ENCODE measurements around the gene DNAJC21. TPM values are rescaled to one million over a fixed set of nuclear protein-coding genes. Genes with fewer than 3 reads are reported as not detected.

Gene DNAJC21
- total RNA-seq, 2 donors from 2014 or later: 30.6 to 36.5 TPM

DNA sequence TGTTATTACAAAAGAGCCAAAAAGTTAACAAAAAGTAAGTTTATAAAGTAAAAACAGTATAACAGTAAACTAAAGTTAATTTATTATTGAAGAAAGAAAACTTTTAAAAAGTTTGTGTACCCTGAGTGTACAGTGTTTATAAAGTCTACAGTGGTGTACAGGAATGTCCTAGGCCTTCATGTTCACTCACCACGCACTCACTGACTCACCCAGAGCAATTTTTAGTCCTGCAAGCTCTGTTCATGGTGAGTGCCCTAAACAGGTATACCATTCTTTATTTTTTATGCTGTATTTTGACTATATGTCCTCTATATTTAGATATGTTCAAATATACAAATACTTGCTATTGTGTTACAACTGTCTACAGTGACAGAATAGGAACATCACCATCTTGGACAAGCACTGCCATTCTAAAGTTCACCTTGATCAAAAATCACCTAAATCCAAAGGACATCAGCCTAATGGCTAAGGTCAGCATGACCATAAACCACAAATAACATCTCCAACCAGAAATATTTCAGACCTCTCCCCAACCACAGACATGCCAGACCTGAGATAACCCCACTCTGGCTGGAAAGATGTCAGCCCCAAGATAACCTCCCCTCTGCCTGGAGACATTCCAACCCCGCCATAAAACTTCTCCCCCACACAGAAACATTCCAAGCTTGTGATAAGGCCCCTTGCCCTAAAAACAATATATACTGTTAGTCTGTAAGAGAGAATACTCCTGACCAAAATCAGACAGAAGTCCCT lies 62.3 kb downstream of the DNAJC21 start:
- no peaks in the 10 kb centered on the region for H3K36me3 ChIP-seq
- 88% methylated on average over 2 of the region's 2 CpGs for WGBS
- H3K27ac ChIP-seq: no peak overlapping the region
- TF ChIP-seq, protein P1, sequence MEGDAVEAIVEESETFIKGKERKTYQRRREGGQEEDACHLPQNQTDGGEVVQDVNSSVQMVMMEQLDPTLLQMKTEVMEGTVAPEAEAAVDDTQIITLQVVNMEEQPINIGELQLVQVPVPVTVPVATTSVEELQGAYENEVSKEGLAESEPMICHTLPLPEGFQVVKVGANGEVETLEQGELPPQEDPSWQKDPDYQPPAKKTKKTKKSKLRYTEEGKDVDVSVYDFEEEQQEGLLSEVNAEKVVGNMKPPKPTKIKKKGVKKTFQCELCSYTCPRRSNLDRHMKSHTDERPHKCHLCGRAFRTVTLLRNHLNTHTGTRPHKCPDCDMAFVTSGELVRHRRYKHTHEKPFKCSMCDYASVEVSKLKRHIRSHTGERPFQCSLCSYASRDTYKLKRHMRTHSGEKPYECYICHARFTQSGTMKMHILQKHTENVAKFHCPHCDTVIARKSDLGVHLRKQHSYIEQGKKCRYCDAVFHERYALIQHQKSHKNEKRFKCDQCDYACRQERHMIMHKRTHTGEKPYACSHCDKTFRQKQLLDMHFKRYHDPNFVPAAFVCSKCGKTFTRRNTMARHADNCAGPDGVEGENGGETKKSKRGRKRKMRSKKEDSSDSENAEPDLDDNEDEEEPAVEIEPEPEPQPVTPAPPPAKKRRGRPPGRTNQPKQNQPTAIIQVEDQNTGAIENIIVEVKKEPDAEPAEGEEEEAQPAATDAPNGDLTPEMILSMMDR (IDR thresholded peaks at IDR 0.05): no peak
- TF ChIP-seq POLR2A (IDR thresholded peaks at IDR 0.05) (no peak), POLR2AphosphoS5 (IDR thresholded peaks at IDR 0.05) (no peak)
- intact Hi-C loops (cut with DNase I): no loop called here
- no peak for DNase-seq (ENCODE audit: low spot score)
- H3K9me3 ChIP-seq: no peaks in the 10 kb centered on the region
- no peak overlapping the region for H3K4me3 ChIP-seq
- no peaks in the 10 kb centered on the region for H3K4me1 ChIP-seq (replicated peaks)
- no peaks in the 10 kb centered on the region for H3K27me3 ChIP-seq (replicated peaks; ENCODE audit: insufficient read depth)

DNA sequence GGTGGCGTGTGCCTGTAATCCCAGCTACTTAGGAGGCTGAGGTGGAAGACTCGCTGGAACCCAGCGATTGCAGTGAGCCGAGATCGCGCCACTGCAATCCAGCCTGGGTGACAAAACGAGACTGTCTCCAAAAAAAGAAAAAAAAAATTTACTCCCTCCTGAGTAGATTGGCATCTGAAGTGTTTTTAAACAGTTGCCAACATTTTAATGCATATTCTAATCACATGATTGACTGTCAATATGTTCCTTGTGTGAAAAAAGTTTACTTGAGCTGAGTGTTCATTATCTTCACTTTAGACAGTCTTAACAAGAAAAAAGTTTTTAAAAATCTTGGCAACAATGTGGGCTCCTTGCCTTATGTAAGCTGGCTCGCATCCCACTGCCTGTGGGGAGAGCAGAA lies 64.6 kb downstream of the DNAJC21 start:
- TF ChIP-seq POLR2AphosphoS5 (IDR thresholded peaks at IDR 0.05): no peak
- TF ChIP-seq, protein P1 (IDR thresholded peaks at IDR 0.05): no peak
- no peaks in the 10 kb centered on the region for H3K4me1 ChIP-seq (replicated peaks)
- intact Hi-C loops (cut with DNase I): no loop called here
- no peaks in the 10 kb centered on the region for H3K27me3 ChIP-seq (replicated peaks; ENCODE audit: insufficient read depth)
- DNase-seq (ENCODE audit: low spot score): no peak
- no peaks in the 10 kb centered on the region for H3K36me3 ChIP-seq
- no peak overlapping the region for H3K4me3 ChIP-seq
- no peaks in the 10 kb centered on the region for H3K9me3 ChIP-seq
- 82% methylated on average over 8 of the region's 8 CpGs for WGBS
- H3K27ac ChIP-seq: no peak overlapping the region

DNA sequence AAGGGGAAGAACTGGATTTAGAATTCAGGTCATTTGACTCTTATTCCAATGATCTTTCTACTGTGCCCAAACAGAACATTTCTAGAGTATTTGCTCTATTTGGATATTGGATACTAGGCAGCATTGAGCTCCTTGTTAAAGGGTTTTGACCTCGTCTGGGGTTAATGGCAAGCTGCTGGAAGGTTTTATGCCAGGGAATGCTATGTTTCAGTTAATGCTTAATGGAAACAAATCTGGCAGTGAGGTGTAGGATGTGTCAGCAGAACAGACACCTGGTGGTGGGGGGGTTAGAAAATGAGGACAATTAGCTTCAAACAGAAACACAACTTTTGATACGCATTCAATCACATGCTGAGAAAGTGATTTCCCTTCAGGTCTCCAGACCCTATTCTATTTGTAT lies 66.9 kb downstream of the DNAJC21 start:
- H3K9me3 ChIP-seq: no peaks in the 10 kb centered on the region
- no peak overlapping the region for H3K4me3 ChIP-seq
- H3K27me3 ChIP-seq (replicated peaks; ENCODE audit: insufficient read depth): no peaks in the 10 kb centered on the region
- intact Hi-C loops (cut with DNase I): no loop called here
- TF ChIP-seq POLR2AphosphoS5 (IDR thresholded peaks at IDR 0.05) (no peak), POLR2A (IDR thresholded peaks at IDR 0.05) (no peak)
- TF ChIP-seq, protein P1 (IDR thresholded peaks at IDR 0.05): no peak
- DNase-seq (ENCODE audit: low spot score): no peak
- no peaks in the 10 kb centered on the region for H3K36me3 ChIP-seq
- H3K4me1 ChIP-seq (replicated peaks): no peaks in the 10 kb centered on the region
- 73% methylated on average over 2 of the region's 2 CpGs for WGBS
- no peak overlapping the region for H3K27ac ChIP-seq

DNA sequence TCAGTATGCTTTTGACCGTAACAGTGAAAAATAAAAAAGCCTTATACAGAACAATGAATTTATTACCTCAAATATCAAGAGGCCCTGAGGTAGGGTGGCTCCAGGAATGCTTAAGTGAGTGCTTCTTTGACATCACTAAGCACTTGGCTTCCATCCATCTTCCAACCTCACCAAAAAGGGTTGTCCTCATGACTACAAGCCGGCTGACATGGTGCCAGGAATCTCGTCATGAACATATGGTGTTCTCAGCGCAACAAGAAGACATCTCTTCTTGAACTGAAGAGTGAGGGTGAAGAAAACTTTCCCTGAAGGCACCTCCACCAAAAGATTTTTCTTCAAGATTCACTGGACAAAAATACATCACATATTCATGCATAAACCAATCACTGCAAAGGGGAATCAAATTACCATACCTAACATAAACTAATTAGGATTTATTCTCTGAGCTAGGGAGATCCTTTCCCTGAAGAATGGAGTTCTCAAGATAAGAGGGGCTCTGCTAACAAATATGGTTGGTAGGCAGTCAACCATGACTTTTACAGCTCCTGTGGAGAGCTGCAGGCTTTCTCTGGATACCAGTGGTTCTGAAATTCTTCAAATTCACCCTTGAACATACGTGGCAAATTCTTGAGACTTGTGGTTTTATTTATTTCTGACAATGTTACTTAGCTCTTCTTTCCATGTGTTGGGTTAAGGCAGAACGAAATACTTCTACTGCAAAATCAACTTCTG lies 68.9 kb downstream of the DNAJC21 start:
- no peak overlapping the region for H3K27ac ChIP-seq
- no peaks in the 10 kb centered on the region for H3K27me3 ChIP-seq (replicated peaks; ENCODE audit: insufficient read depth)
- 62% methylated on average over 6 of the region's 6 CpGs for WGBS
- no peaks in the 10 kb centered on the region for H3K36me3 ChIP-seq
- H3K9me3 ChIP-seq: no peaks in the 10 kb centered on the region
- no peak overlapping the region for H3K4me3 ChIP-seq
- intact Hi-C loops (cut with DNase I): no loop called here
- TF ChIP-seq POLR2AphosphoS5 (IDR thresholded peaks at IDR 0.05): no peak
- TF ChIP-seq, protein P1 (IDR thresholded peaks at IDR 0.05): no peak
- no peak for TF ChIP-seq POLR2A (IDR thresholded peaks at IDR 0.05)
- no peaks in the 10 kb centered on the region for H3K4me1 ChIP-seq (replicated peaks)
- no peak for DNase-seq (ENCODE audit: low spot score)
